HepG2 (cell line): ENCODE measurements around the gene STXBP4. TPM values are rescaled to one million over a fixed set of nuclear protein-coding genes. Genes with fewer than 3 reads are reported as not detected.

Experiments used
- BCL6 ChIP-seq: IDR thresholded peaks from 2 replicates; pipeline ENCODE4 v1.6.1; 2016; ENCODE audit warnings: missing genetic modification reagents, missing compliant biosample characterization
- CBX2 ChIP-seq, 2 experiments: fragments of 200-600 bp in 1 of 2; sonication (generic); formaldehyde crosslinking in 1 of 2; IDR thresholded peaks; 2 replicates each; pipeline versions ENCODE4 v1.7.0 to v1.8.1; 2018 to 2022; ENCODE audit warnings: low read depth in 2 of 2, low read length in 1 of 2, mild to moderate bottlenecking in 1 of 2, missing genetic modification reagents in 1 of 2
- ETV5 ChIP-seq: IDR thresholded peaks from 2 replicates; pipeline ENCODE4 v1.6.1; 2018; ENCODE audit warnings: missing biosample characterization, missing genetic modification reagents, inconsistent platforms, borderline replicate concordance
- FOXA1 ChIP-seq, 2 experiments: fragments of 450-650 bp in 1 of 2; sonication (generic) in 1 of 2; formaldehyde crosslinking in 1 of 2; IDR thresholded peaks; 2 replicates each; pipeline versions ENCODE4 v1.4.0 to v1.6.1; 2016 to 2020; ENCODE audit warnings: missing genetic modification reagents in 1 of 2
- FOXK2 ChIP-seq: fragments of 450-650 bp; IDR thresholded peaks from 2 replicates; pipeline ENCODE4 v1.6.1; 2016
- GLMP ChIP-seq: sonication (generic); formaldehyde crosslinking; IDR thresholded peaks from 2 replicates; pipeline ENCODE4 v1.9.0; 2021; ENCODE audit warnings: missing genetic modification reagents, mild to moderate bottlenecking, borderline replicate concordance
- HNRNPK ChIP-seq: fragments of 200-400 bp; formaldehyde crosslinking; IDR thresholded peaks from 2 replicates; pipeline ENCODE4 v1.6.1; 2018; ENCODE audit warnings: low read length, low read depth, moderate library complexity, mild to moderate bottlenecking; ENCODE audit not compliant: poor library complexity, severe bottlenecking
- KAT8 ChIP-seq: IDR thresholded peaks from 2 replicates; pipeline ENCODE4 v1.6.1; 2016; ENCODE audit warnings: missing genetic modification reagents, missing compliant biosample characterization
- MYPOP ChIP-seq: sonication (generic); formaldehyde crosslinking; IDR thresholded peaks from 2 replicates; pipeline ENCODE4 v1.8.1; 2023; ENCODE audit warnings: mild to moderate bottlenecking, moderate library complexity, missing genetic modification reagents
- NPAS2 ChIP-seq: sonication (generic); formaldehyde crosslinking; IDR thresholded peaks from 2 replicates; pipeline ENCODE4 v1.8.0; 2022; ENCODE audit warnings: mild to moderate bottlenecking, missing genetic modification reagents, borderline replicate concordance
- ONECUT2 ChIP-seq: sonication (generic); formaldehyde crosslinking; IDR thresholded peaks from 2 replicates; pipeline ENCODE4 v1.4.0; 2020; ENCODE audit warnings: missing genetic modification reagents
- POLR2AphosphoS5 ChIP-seq: IDR thresholded peaks from 2 replicates; pipeline ENCODE4 v1.6.1; 2012; ENCODE audit warnings: low read depth, low read length
- SNAPC2 ChIP-seq: sonication (generic); formaldehyde crosslinking; IDR thresholded peaks from 2 replicates; pipeline ENCODE4 v1.8.1; 2022; ENCODE audit warnings: mild to moderate bottlenecking, missing genetic modification reagents
- TEAD2 ChIP-seq: sonication (generic); formaldehyde crosslinking; IDR thresholded peaks from 2 replicates; pipeline ENCODE4 v1.9.0; 2021; ENCODE audit warnings: missing genetic modification reagents
- TEAD3 ChIP-seq: optimal IDR thresholded peaks from 2 replicates; pipeline ENCODE3; 2016; ENCODE audit warnings: borderline replicate concordance
- ZBTB14 ChIP-seq: sonication (generic); formaldehyde crosslinking; IDR thresholded peaks from 2 replicates; pipeline ENCODE4 v1.4.0; 2020; ENCODE audit warnings: missing genetic modification reagents
- ZBTB7A ChIP-seq: sonication (generic); formaldehyde crosslinking; IDR thresholded peaks from 2 replicates; pipeline ENCODE4 v1.8.0; 2022; ENCODE audit warnings: mild to moderate bottlenecking, missing genetic modification reagents
- ZFP90 ChIP-seq: sonication (generic); formaldehyde crosslinking; IDR thresholded peaks from 2 replicates; pipeline ENCODE4 v1.8.0; 2022; ENCODE audit warnings: missing genetic modification reagents, mild to moderate bottlenecking, inconsistent platforms, borderline replicate concordance
- ZNF280B ChIP-seq: sonication (generic); formaldehyde crosslinking; IDR thresholded peaks from 2 replicates; pipeline ENCODE4 v1.5.0; 2020; ENCODE audit warnings: missing genetic modification reagents, mild to moderate bottlenecking, borderline replicate concordance
- ZNF33B ChIP-seq: sonication (generic); formaldehyde crosslinking; IDR thresholded peaks from 2 replicates; pipeline ENCODE4 v1.5.1; 2020; ENCODE audit warnings: mild to moderate bottlenecking, missing genetic modification reagents
- ZNF552 ChIP-seq: sonication (generic); formaldehyde crosslinking; IDR thresholded peaks from 2 replicates; pipeline ENCODE4 v1.9.0; 2022; ENCODE audit warnings: missing genetic modification reagents, mild to moderate bottlenecking, borderline replicate concordance
- ZNF800 ChIP-seq: sonication (generic); formaldehyde crosslinking; IDR thresholded peaks from 2 replicates; pipeline ENCODE4 v1.4.0; 2020; ENCODE audit warnings: missing genetic modification reagents
- polyA plus RNA-seq, 8 experiments: library from polyadenylated mRNA; depleted of rRNA in 3 of 8; stranded (reverse) in 7 of 8; unstranded in 1 of 8; fragments of >200 nt; fragmentation: Illumina TruSeq in 4 of 8; extraction: Trizol in 4 of 8; gene quantifications; 2 replicates each; pipeline versions ENCODE4 v1.2.1 to v1.2.3, GENCODE V29; 2011 to 2016; ENCODE audit warnings: low read depth in 4 of 8, missing spikeins in 1 of 8, mixed read lengths in 1 of 8; ENCODE audit not compliant: insufficient read depth in 1 of 8
- total RNA-seq, 5 experiments: library from RNA; depleted of rRNA; stranded (reverse); fragments of >200 nt; fragmentation: Illumina TruSeq; extraction: Trizol; gene quantifications; 2 replicates each; pipeline ENCODE4 v1.2.3, GENCODE V29; 2016; ENCODE audit warnings: low read depth in 1 of 5

Gene STXBP4
- total and polyA plus RNA-seq, 2 of the 13 experiments (the other 11 are each of a cell fraction or from before 2014, with no cell fraction given) = 8.5 to 36.1 TPM

- no peak for TF ChIP-seq ZNF800
- TF ChIP-seq POLR2AphosphoS5 = 0 out of 2 replicates have a peak, but pooled peaks have one; percentile 11
- no peak for TF ChIP-seq NPAS2 (CRISPR knock-in tag)
- TF ChIP-seq CBX2 (IDR thresholded peaks at IDR 0.05; ENCODE audit: low read depth, low read length) = no peak
- TF ChIP-seq CBX2 (CRISPR knock-in tag; IDR thresholded peaks at IDR 0.05; ENCODE audit: low read depth) = no peak
- no peak for TF ChIP-seq MYPOP (CRISPR knock-in tag)
- peak; percentile 68 for TF ChIP-seq BCL6 (CRISPR knock-in tag)
- peak; percentile 12; the same call in 1 of the 2 replicates for TF ChIP-seq FOXK2
- TF ChIP-seq HNRNPK = no peak
- TF ChIP-seq TEAD3 (CRISPR knock-in tag) = no peak
- TF ChIP-seq ZNF280B (CRISPR knock-in tag) = no peak
- no peak for TF ChIP-seq ZNF552 (CRISPR knock-in tag)
- no peak for TF ChIP-seq ZBTB14 (CRISPR knock-in tag)
- no peak for TF ChIP-seq ETV5 (CRISPR knock-in tag)
- no peak for TF ChIP-seq SNAPC2 (CRISPR knock-in tag)
- TF ChIP-seq GLMP (CRISPR knock-in tag) = no peak
- no peak for TF ChIP-seq FOXA1 (IDR thresholded peaks at IDR 0.05)
- TF ChIP-seq FOXA1 (CRISPR knock-in tag; IDR thresholded peaks at IDR 0.05) = 0 out of 2 replicates have a peak, but pooled peaks have one; percentile 22
- no peak for TF ChIP-seq TEAD2 (CRISPR knock-in tag)
- TF ChIP-seq ZBTB7A (CRISPR knock-in tag) = no peak
- peak; percentile 41; the same call in 1 of the 2 replicates for TF ChIP-seq ONECUT2
- peak; percentile 76; the same call in 1 of the 2 replicates for TF ChIP-seq KAT8 (CRISPR knock-in tag)
- no peak for TF ChIP-seq ZFP90 (CRISPR knock-in tag)
- TF ChIP-seq ZNF33B = no peak
Observed at GRCh38 chr17:55068862-55069811, 100.6 kb downstream of the STXBP4 start (continued).
